Naive B cell (primary cell): Measurements from ENCODE around the gene XPR1. TPM values are rescaled to one million over a fixed set of nuclear protein-coding genes. Genes with fewer than 3 reads are reported as not detected.

Experiments
- ATAC-seq, 2 donors: fragments of 150-1000 bp; cut with Tn5 transposase; 2 replicates each; pipeline ENCODE4 v1.10.0; 2021; ENCODE audit warnings: low read depth in 2 of 2, mild to moderate bottlenecking in 2 of 2, moderate library complexity in 2 of 2
- DNase-seq: peaks from one replicate; pipeline ENCODE4 v3.0.0; 2022
- H3K27ac Mint-ChIP-seq, 6 donors: one replicate each; pipeline ENCODE4 v1.8.0; 2020 to 2022; ENCODE audit warnings: mild to moderate bottlenecking in 6 of 6, mixed read lengths in 6 of 6, moderate library complexity in 5 of 6, inconsistent platforms in 2 of 6
- H3K27me3 Mint-ChIP-seq, 3 donors: one replicate each; pipeline ENCODE4 v1.8.0; 2021 to 2022; ENCODE audit warnings: mixed read lengths in 3 of 3, mild to moderate bottlenecking in 1 of 3
- H3K36me3 Mint-ChIP-seq, 2 donors: one replicate each; pipeline ENCODE4 v1.8.0; 2020 to 2022; ENCODE audit warnings: mixed read lengths in 2 of 2, inconsistent platforms in 1 of 2, mild to moderate bottlenecking in 1 of 2
- H3K4me1 Mint-ChIP-seq, 3 donors: one replicate each; pipeline ENCODE4 v1.8.0; 2020 to 2022; ENCODE audit warnings: mixed read lengths in 3 of 3, inconsistent platforms in 1 of 3, mild to moderate bottlenecking in 1 of 3, moderate library complexity in 1 of 3
- H3K4me3 Mint-ChIP-seq, 8 donors: one replicate each; pipeline ENCODE4 v1.8.0; 2020 to 2022; ENCODE audit warnings: mild to moderate bottlenecking in 8 of 8, mixed read lengths in 8 of 8, moderate library complexity in 8 of 8, inconsistent platforms in 2 of 8
- H3K9me3 Mint-ChIP-seq, 7 donors: one replicate each; pipeline ENCODE4 v1.8.0; 2020 to 2022; ENCODE audit warnings: mixed read lengths in 7 of 7, mild to moderate bottlenecking in 5 of 7, inconsistent platforms in 2 of 7, moderate library complexity in 1 of 7
- polyA plus RNA-seq, 6 donors: library from polyadenylated mRNA; unstranded; fragments of 300-500 nt; fragmentation: Illumina TruSeq; gene quantifications; one replicate each; pipeline ENCODE4 v1.2.3, GENCODE V29; 2021; ENCODE audit warnings: low read depth in 6 of 6

The XPR1 gene
- polyA plus RNA-seq, 6 donors from 2014 or later: 2.3 to 6.0 (median 4.9) TPM

DNA sequence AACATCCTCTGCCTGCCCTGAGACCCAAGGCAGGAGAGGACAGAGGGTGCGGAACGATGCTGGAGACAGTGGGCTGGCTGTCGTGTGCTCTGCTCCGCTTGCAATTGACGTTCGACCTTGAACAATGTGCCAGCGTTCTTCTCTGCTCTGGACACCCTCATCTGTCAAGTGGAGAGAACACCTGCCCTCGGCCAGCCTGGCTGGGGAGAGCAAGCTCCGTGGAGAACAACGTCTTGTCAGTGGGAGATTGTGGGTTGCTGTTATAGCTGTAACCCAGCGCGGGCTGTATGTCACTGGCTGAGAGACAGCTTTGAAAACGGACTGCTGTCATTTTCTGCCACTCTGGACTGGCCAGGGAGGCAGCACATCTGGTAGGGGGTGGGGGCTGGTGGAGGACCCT is 295.5 kb downstream of the XPR1 start:
- no peak for DNase-seq
- H3K9me3 Mint-ChIP-seq: no peaks in the 10 kb centered on the region
- H3K27ac Mint-ChIP-seq: peak overlapping the region in 1 of 6 donors; percentile 39
- H3K27me3 Mint-ChIP-seq: peaks cover 0 to 8% (median 5%) of the 10 kb centered on the region in 3 donors
- H3K36me3 Mint-ChIP-seq: no peaks in the 10 kb centered on the region
- H3K4me1 Mint-ChIP-seq: peaks cover 6 to 18% (median 10%) of the 10 kb centered on the region in 3 donors
- no peak overlapping the region for H3K4me3 Mint-ChIP-seq
- ATAC-seq: no peak

GRCh38 chr1:180927841-180928240 is 296.0 kb downstream of the XPR1 start:
- H3K27me3 Mint-ChIP-seq: peaks cover 0 to 8% (median 5%) of the 10 kb centered on the region in 3 donors
- ATAC-seq (no peak), DNase-seq (no peak)
- H3K27ac Mint-ChIP-seq: peak overlapping the region in 1 of 6 donors; percentile 39
- no peaks in the 10 kb centered on the region for H3K9me3 Mint-ChIP-seq
- peaks cover 6 to 18% (median 10%) of the 10 kb centered on the region in 3 donors for H3K4me1 Mint-ChIP-seq
- H3K36me3 Mint-ChIP-seq: no peaks in the 10 kb centered on the region
- no peak overlapping the region for H3K4me3 Mint-ChIP-seq

DNA sequence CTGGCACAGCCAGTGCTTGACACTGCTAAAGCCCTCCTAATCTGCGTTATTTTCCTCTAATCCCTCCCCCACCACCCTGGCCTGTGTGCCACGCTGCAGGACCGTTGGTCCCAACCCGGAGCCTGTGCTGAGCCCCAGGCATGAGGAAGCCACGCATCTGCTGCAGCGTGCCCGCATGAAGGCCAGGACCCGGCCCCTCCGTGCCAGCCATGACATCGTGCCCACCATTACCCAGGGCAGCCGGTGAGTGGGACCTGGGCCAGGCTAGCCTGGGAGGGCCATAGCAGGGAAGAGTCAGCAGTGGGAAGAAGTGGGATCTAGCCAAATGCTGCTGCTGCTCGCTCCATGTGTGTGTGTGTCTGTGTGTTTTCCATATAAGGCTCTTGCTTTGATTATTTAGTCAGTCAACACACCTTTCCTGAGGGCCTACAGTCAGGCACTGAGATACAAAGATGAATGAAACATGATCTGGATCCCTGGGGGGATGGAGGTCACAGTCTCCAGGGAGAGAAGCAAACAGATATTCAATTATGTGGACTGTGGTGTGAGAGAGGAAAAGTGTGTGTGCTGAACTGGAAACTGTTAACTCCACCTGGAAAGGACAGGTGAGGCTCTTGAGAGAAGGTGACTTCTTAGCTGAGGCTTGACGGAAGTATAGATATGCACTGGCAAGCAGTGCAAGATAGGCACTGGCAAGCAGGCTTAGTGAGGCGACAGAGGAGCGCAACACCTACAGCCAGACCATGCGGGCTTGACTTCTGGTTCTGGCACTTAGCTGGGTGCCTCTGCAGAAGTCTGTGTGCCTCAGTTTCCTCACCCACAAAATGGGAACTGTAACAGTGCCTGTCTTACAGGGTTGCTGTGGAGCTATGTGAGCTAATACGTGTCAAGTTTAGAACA is 296.8 kb downstream of the XPR1 start:
- no peaks in the 10 kb centered on the region for H3K9me3 Mint-ChIP-seq
- H3K4me1 Mint-ChIP-seq: peaks cover 9 to 18% (median 14%) of the 10 kb centered on the region in 3 donors
- no peak overlapping the region for H3K27ac Mint-ChIP-seq
- H3K36me3 Mint-ChIP-seq: no peaks in the 10 kb centered on the region
- ATAC-seq: no peak
- no peak for DNase-seq
- peaks cover 0 to 8% (median 5%) of the 10 kb centered on the region in 3 donors for H3K27me3 Mint-ChIP-seq
- H3K4me3 Mint-ChIP-seq: no peak overlapping the region

- Mint-ChIP-seq H3K4me3 (no peak overlapping the region), H3K4me1 (peaks cover 10 to 20% (median 19%) of the 10 kb centered on the region in 3 donors), H3K36me3 (no peaks in the 10 kb centered on the region), H3K9me3 (no peaks in the 10 kb centered on the region), H3K27me3 (peaks cover 0 to 9% (median 5%) of the 10 kb centered on the region in 3 donors), H3K27ac (no peak overlapping the region)
- DNase-seq: no peak
- ATAC-seq: no peak
Observed at GRCh38 chr1:180929389-180929788, 297.6 kb downstream of the XPR1 start.

DNA sequence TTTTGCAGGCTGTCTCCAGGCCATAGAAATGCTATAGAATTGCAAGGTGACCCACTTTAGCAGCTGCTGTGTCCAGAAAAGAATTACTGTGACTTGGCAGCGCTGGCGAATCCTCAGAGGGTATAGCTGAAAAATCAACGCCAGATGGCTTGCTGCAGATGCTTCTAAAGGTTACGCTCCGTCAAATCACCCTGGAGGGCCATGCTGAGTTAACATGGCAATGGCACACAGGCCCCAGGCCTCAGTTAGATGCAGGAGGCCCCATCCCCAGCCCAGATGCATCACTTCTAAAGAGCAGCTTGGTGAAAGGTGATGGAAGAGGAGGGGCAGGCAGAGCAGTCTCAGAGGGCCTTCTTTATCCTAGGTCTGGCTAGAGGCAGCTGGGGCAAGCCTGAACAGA is 298.9 kb downstream of the XPR1 start:
- Mint-ChIP-seq H3K27ac (no peak overlapping the region), H3K27me3 (peaks cover 0 to 13% (median 5%) of the 10 kb centered on the region in 3 donors), H3K4me1 (peaks cover 15 to 26% (median 26%) of the 10 kb centered on the region in 3 donors), H3K36me3 (no peaks in the 10 kb centered on the region), H3K9me3 (no peaks in the 10 kb centered on the region), H3K4me3 (no peak overlapping the region)
- ATAC-seq: no peak
- no peak for DNase-seq

DNA sequence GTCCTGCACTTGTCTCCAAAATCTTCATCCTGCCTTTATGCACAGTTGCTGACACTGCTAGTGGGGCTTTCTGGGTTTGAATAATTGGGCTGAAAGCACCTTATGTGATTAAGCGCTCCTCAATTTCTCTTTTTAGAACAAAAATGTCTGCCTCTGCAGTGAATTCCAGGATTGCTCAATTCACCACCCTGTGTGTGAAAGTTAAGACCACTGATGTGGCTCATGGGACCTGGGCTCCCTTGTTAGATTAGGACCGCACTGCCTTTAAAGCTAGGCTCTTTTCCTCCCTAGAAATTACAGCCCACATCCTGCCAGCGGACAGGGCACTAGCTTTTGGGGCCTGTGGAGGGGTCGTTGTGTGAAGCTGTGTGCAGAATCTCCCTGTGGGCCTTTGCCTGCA is 299.7 kb downstream of the XPR1 start:
- Mint-ChIP-seq H3K4me1 (peaks cover 15 to 29% (median 29%) of the 10 kb centered on the region in 3 donors), H3K27me3 (peaks cover 0 to 13% (median 5%) of the 10 kb centered on the region in 3 donors), H3K9me3 (no peaks in the 10 kb centered on the region), H3K36me3 (no peaks in the 10 kb centered on the region), H3K27ac (peak overlapping the region in 1 of 6 donors; percentile 33), H3K4me3 (no peak overlapping the region)
- DNase-seq: no peak
- no peak for ATAC-seq

GRCh38 chr1:180932378-180932777 is 300.6 kb downstream of the XPR1 start:
- ATAC-seq (no peak), DNase-seq (no peak)
- H3K4me1 Mint-ChIP-seq: peaks cover 15 to 31% (median 24%) of the 10 kb centered on the region in 3 donors
- H3K27ac Mint-ChIP-seq: no peak overlapping the region
- H3K9me3 Mint-ChIP-seq: no peaks in the 10 kb centered on the region
- H3K36me3 Mint-ChIP-seq: no peaks in the 10 kb centered on the region
- peaks cover 0 to 13% (median 5%) of the 10 kb centered on the region in 3 donors for H3K27me3 Mint-ChIP-seq
- no peak overlapping the region for H3K4me3 Mint-ChIP-seq

- Mint-ChIP-seq H3K27me3 (peaks cover 0 to 13% (median 5%) of the 10 kb centered on the region in 3 donors), H3K9me3 (no peaks in the 10 kb centered on the region), H3K36me3 (no peaks in the 10 kb centered on the region), H3K4me1 (peaks cover 18 to 38% (median 31%) of the 10 kb centered on the region in 3 donors), H3K4me3 (peak overlapping the region in 1 of 8 donors; percentile 80), H3K27ac (peak overlapping the region in 1 of 6 donors; percentile 2)
- DNase-seq: no peak
- ATAC-seq: no peak
Observed at GRCh38 chr1:180933141-180933540, 301.3 kb downstream of the XPR1 start.

- Mint-ChIP-seq H3K27ac (peak overlapping the region in 2 of 6 donors; percentile 14 to 63), H3K9me3 (no peaks in the 10 kb centered on the region), H3K4me1 (peaks cover 14 to 35% (median 26%) of the 10 kb centered on the region in 3 donors), H3K36me3 (no peaks in the 10 kb centered on the region), H3K27me3 (peaks cover 0 to 5% (median 0%) of the 10 kb centered on the region in 3 donors), H3K4me3 (peak overlapping the region in 6 of 8 donors; percentile 0 to 67 (median 42))
- ATAC-seq: peak in 1 of 2 donors; percentile 45
- DNase-seq: no peak
Observed at GRCh38 chr1:180934563-180934962, 302.7 kb downstream of the XPR1 start.

- peak in 1 of 2 donors; percentile 28 for ATAC-seq
- DNase-seq: no peak
- Mint-ChIP-seq H3K27me3 (peaks cover 0 to 5% (median 0%) of the 10 kb centered on the region in 3 donors), H3K4me1 (peaks cover 18 to 39% (median 30%) of the 10 kb centered on the region in 3 donors), H3K27ac (peak overlapping the region in 1 of 6 donors; percentile 59), H3K4me3 (peak overlapping the region in 1 of 8 donors; percentile 66), H3K9me3 (peaks cover 0 to under 1% (median 0%) of the 10 kb centered on the region in 7 donors), H3K36me3 (no peaks in the 10 kb centered on the region)
Observed at GRCh38 chr1:180935326-180936109, 303.7 kb downstream of the XPR1 start.

- H3K9me3 Mint-ChIP-seq: peaks cover 0 to 2% (median 0%) of the 10 kb centered on the region in 7 donors
- H3K36me3 Mint-ChIP-seq: no peaks in the 10 kb centered on the region
- DNase-seq: no peak
- peaks cover 0 to 5% (median 0%) of the 10 kb centered on the region in 3 donors for H3K27me3 Mint-ChIP-seq
- no peak overlapping the region for H3K4me3 Mint-ChIP-seq
- H3K4me1 Mint-ChIP-seq: peaks cover 18 to 39% (median 26%) of the 10 kb centered on the region in 3 donors
- ATAC-seq: no peak
- H3K27ac Mint-ChIP-seq: no peak overlapping the region
Observed at GRCh38 chr1:180936110-180937011, 304.5 kb downstream of the XPR1 start.

- Mint-ChIP-seq H3K9me3 (peaks cover 0 to 2% (median 0%) of the 10 kb centered on the region in 7 donors), H3K4me3 (no peak overlapping the region), H3K36me3 (no peaks in the 10 kb centered on the region), H3K27me3 (peaks cover 0 to 5% (median 0%) of the 10 kb centered on the region in 3 donors), H3K27ac (no peak overlapping the region), H3K4me1 (peaks cover 18 to 39% (median 26%) of the 10 kb centered on the region in 3 donors)
- ATAC-seq: no peak
- DNase-seq: no peak
Observed at GRCh38 chr1:180937012-180937372, 305.2 kb downstream of the XPR1 start.
